Uterus (tissue), 2 donors: ENCODE results near the gene CYGB.

Experiments used
- CTCF ChIP-seq, 4 experiments: fragments of 200-600 bp in 2 of 4; fragments of 450-650 bp in 2 of 4; sonication (generic) in 2 of 4; IDR thresholded peaks; one replicate each; pipeline ENCODE4 v1.5.1; 2016 to 2019; ENCODE audit warnings: antibody characterized with exemption in 4 of 4, mild to moderate bottlenecking in 2 of 4, moderate library complexity in 1 of 4
- POLR2A ChIP-seq, 2 donors: fragments of 450-650 bp; IDR thresholded peaks; one replicate each; pipeline ENCODE4 v1.6.1; 2016; ENCODE audit warnings: antibody characterized with exemption in 2 of 2, mild to moderate bottlenecking in 1 of 2, moderate library complexity in 1 of 2

- TF ChIP-seq CTCF (IDR thresholded peaks at IDR 0.05) (no peak), POLR2A (IDR thresholded peaks at IDR 0.05) (no peak)
Measured at GRCh38 chr17:76546556-76547182, 9.2 kb upstream of the CYGB start.
